HL-60/S4 (cell line): Measurements from ENCODE around the gene NLRC5.
"Not testable (repeated sequence)": the region's sequence is repeated elsewhere in the genome, so short reads cannot be mapped to it uniquely, and the experiment has no call there.

Experiments
- in situ Hi-C: fragments of 300-500 bp; cut with MboI; formaldehyde crosslinking; loops from 2 replicates; pipeline ENCODE4 v1.14.3; 2022; ENCODE audit warnings: low sequenced_read_pairs

The NLRC5 gene

DNA sequence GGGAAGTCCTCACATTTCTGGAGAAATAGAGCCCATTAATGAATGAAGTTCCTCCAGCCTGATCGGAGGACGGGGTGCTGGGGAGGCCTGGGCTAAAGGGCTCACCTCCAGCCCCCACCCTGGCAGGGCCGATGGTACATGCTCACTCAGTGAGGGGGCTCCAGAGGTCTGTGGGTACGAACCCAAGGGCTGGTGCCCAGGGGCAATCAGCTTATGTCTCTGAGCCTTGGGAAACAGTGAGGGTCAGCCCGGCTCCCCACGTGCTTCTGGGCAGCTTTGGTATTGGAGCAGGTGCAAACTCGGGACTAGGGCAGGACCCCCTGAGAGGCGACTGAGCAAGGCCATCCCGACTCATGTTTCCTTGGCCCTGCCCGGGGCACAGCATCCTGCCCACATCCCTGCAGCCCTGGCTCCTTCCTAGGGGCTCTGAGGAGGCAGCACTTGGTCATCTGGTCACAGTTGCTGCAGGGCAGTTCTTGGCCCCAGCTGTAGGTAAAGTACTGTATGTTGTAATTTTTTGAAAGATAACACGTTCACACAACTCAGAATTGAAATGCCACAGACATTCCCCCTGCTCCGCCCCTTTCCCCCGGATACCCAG is 28.6 kb upstream of the NLRC5 start:
- in situ Hi-C loops = loop anchor here (10.0 kb wide), 1 partner anchor 204 kb away; no protein-coding TSS in a partner anchor

DNA sequence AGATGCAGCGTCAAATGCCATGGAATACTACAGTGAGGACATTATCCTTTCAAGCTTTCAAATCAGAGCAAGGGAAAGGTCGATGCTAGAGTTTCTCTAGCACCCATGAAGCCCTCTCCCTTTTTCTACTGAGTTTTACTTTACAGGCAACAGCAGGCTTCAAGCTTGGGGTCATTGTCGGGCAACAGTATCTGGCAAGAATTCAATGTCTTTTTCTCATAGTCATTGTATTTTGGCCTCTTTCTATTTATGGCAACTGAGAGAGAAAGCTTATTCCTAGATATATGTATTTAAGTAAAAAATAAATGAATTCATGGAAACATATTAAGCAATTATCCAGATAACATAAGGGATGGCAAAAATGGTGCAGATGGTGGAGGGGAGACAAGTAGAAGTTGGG is 28.0 kb upstream of the NLRC5 start:
- in situ Hi-C loops = loop anchor here (10.0 kb wide), 1 partner anchor 203 kb away; no protein-coding TSS in a partner anchor

DNA sequence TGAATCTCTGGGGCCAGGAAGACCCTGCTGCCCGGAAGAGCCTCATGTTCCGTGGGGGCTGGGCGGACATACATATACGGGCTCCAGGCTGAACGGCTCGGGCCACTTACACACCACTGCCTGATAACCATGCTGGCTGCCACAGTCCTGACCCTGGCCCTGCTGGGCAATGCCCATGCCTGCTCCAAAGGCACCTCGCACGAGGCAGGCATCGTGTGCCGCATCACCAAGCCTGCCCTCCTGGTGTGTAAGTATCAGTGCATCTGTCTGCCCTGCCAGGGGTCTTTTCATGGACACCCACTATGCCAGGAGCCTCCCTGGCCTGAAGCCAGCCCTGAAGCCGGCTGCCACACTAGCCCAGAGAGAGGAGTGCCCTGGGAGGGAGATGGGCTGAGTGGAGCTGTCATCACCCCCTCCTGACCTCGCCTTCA is 27.5 kb upstream of the NLRC5 start, which contains the start of gene CETP:
CETP (plus strand) TSS at position 100 of the 431 bp plus-strand sequence; CDS start at position 130, 30 bp downstream.
- in situ Hi-C loops = loop anchor here (10.0 kb wide), 1 partner anchor 203 kb away; no protein-coding TSS in a partner anchor

DNA sequence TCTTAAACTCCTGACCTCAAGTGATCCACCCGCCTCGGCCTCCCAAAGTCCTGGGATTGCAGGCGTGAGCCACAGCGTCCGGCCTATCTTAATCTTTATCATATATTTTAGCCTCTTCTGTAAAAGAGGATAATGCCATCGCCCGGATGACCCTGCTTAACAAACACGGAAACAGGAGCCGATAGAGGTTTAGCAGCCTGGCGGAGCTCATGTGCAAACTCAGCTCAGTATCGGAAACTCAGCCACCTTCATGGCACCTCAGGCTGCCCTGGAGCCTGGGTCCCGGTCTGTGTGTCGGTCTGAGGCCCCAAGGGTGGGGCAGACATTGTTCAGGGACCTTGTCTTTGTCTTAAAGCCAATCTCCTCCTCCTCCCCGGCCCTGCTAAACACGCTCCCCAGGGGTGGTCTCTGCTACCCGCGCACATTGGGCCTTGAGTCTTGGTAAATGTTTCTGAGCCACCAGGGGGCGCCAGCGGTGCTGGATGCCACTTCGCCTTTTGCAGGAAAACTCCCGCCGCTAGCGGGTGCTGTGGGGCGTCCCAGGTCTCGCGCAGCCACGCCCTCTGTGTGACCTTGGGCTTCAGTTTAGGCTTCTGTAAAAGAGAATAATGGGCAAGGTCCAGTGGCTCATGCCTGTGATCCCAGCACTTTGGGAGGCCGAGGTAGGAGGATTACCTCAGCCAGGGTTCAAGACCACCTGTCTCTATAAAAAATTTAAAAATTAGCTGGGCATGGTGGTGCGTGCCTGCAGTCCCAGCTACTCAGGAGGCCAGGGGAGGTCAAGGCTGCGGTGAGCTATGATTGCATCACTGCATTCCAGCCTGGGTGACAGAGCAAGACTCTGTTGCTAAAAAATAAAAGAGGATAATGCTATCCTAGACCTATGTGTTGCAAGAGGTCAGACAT is 24.9 kb upstream of the NLRC5 start:
- in situ Hi-C loops = loop anchor here (10.0 kb wide), 1 partner anchor 200 kb away; no protein-coding TSS in a partner anchor

DNA sequence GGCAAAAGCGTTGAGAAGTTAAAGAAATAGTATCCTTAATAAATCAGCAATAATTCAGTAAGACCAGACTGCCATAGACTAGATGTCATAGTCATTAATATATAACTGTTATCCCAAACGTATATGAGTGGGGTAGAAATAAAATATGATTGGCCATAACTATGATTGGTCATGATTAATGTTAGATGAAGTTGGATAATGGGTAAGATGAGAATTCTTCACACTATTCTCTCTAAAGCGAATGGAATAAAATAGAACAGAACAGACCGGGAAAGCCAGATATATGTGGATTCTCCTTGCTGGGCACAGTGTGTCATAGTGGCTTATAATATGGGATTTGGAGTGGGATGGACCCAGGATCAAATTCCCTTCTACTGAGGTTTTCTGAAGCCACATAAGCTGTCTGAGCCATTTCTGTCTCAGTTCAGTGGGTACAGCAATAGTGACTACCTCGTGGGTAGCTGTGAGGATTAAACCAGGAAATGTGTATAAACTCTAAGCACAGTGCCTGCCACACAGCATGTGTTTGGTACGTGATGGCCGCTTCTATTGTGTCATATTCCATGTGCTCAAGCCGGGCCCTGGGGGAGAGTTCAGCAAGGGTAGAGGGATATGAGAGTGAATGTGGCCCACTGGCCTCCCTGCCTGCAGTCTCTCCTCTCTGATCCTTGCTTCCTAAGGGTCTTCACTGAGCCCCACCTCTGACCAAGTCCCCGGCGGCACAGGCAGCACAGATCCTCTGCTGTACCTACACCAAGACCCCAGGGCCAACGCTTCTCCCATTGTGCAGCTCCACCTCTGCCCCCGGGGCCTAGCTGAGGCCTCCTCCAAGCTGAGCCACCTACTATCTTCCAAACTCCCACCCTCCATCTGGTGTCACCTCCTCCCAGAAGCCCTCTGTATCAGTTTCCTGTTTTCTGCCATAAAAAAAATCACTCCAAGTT is 23.9 kb upstream of the NLRC5 start:
- in situ Hi-C loops = loop anchor here (10.0 kb wide), 1 partner anchor 199 kb away; no protein-coding TSS in a partner anchor

DNA sequence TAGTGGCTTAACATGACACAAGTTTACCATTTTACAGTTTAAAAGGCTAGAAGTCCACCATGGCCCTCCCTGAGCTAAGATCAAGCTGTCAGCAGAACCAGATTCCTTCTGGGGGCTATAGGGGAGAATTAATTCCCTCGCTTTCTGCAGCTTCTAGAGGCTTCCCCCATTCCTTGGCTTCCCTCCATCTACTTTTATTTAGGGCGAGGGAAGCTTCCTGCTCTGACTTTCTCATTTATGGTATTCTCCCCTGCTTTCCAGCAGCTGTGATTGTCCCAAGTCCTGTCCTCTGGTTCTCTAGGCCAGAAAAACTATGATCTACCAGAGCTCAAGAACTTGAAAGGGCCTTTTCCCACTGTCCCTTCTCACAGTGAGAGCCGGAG is 23.3 kb upstream of the NLRC5 start:
- in situ Hi-C loops = loop anchor here (10.0 kb wide), 1 partner anchor 199 kb away; no protein-coding TSS in a partner anchor

DNA sequence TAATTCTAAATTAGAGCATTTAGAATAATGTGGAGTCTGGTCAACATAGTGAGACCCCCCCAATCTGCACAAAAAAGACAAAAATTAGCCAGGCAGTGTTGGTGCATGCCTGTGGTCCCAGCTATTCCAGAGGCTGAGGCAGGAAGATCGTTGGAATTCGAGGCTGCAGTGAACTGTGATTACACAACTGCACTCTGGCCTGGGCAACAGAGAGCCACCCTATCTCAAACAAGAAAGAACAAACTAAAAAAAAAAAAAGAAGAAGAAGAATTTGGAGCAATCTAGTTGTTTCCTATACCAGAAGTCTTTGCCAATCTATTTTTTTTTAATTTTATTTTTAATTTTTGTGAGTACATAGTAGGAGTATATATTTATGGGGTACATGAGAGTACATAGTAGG is 21.6 kb upstream of the NLRC5 start:
- in situ Hi-C loops = loop anchor here (10.0 kb wide), 1 partner anchor 197 kb away; no protein-coding TSS in a partner anchor

DNA sequence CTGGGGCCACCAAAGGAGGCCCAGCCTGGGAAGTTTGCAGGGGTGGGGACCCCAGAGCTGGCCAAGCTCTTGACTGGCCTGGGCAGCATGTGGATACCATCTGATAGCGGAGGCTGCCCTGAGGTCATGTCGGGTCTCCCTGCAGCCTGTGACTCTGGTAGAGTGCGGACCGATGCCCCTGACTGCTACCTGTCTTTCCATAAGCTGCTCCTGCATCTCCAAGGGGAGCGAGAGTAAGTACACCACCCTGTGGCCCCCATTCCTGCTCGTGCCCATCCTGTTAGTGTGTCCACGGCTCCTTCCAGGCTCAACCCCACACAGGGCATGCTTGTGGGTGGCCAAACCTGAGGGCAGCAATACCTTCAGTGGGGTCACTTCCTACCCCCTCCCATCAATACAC is 19.6 kb upstream of the NLRC5 start:
- in situ Hi-C loops = loop anchor here (10.0 kb wide), 1 partner anchor 195 kb away; no protein-coding TSS in a partner anchor

DNA sequence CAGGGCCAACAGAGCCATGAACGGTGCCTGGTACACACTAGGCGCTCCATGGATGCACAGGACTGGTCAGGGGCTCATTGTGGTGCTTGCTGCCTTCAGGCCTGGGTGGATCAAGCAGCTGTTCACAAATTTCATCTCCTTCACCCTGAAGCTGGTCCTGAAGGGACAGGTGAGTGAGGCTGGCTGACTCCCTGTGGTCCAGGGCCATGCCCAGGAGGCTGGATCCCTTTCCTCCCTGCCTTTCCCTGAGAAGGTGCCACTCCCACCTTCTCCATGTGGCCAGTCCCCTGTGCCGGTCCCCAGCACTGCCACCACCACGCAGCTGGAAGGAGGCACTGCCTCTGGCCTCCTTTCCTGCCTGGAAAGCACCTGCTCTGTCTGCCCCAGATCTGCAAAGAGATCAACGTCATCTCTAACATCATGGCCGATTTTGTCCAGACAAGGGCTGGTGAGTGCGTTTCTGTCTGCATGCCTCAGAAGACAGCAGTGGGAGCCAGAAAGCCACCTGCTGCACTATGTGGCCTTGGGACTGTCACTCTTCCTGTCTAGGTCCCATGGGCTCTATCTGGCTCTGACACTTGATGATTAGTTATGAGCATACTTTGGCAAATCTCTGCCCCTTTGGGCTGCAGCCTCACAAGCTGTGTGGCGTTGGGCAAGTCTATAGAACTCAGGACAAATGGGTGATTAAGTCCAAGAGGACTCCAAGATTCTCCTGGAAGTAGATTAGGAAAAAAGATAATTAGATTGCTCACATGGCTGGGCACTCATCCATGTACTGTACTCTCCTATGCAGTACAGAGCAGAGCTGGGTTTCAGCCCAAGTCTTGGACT is 18.2 kb upstream of the NLRC5 start:
- in situ Hi-C loops = no loop called here

DNA sequence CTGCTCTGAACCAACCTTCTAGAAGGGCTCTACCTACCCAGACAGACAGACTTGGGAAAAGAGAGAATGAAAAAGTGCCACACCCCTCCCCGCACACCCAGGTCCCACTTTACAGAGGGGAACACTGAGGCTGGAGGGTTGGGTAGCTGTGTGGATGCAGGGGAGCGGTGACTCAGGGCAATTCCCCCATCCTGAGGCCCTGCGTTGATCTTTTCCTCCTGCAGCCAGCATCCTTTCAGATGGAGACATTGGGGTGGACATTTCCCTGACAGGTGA is 17.7 kb upstream of the NLRC5 start:
- in situ Hi-C loops = no loop called here

DNA sequence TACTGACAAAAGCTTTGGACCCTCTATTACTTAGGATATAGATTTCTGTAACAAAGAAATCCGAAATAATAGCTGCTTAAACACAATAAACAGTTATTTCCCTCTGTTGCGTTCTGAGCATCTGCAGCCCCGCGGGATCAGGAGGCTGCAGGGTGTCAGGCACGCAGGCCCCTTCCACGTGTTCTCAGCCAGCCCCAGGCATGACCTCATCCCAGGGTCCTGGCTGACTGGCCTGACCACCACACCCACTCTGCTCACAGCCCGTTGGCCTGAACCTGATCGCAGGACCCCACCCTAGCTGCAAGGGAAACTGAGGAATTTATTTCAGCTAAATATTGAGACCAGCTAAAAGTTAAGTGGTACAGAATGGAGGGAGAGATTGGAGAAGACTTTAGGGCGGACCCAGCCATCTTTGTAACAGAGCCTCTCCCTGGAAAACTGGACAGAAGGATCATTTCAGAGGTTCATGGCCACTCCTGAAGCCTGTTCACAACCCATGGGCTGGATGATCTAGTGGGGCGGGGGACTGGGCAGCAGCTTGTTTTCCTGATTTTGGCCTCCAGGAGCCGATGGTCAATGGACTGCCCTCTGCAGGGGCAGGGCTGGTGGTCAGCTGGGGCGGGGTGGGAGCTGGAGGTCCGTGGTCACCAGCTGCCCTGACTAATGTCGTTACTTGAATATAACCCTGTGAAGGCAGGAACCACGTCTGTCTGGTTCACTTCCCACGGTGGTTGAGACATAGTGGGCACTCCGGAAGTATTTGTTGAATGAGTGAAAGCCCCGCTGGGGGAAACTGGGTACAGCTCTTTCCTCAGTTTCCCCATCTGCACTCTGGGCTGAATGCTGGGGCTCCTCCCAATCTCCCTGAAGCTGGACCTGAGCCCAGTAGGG is 16.7 kb upstream of the NLRC5 start:
- in situ Hi-C loops = no loop called here

DNA sequence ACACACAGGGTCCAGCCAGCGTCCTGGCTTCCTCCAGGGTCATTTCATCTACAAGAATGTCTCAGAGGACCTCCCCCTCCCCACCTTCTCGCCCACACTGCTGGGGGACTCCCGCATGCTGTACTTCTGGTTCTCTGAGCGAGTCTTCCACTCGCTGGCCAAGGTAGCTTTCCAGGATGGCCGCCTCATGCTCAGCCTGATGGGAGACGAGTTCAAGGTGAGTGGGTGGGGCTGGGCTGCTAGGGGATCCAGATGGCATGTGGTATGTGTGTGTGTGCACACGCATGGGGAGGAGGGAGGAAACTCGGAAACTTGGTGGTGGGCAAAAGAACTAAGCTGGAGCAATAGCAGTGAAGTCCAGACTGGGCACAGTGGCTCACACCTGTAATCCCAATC is 16.1 kb upstream of the NLRC5 start:
- in situ Hi-C loops = no loop called here

DNA sequence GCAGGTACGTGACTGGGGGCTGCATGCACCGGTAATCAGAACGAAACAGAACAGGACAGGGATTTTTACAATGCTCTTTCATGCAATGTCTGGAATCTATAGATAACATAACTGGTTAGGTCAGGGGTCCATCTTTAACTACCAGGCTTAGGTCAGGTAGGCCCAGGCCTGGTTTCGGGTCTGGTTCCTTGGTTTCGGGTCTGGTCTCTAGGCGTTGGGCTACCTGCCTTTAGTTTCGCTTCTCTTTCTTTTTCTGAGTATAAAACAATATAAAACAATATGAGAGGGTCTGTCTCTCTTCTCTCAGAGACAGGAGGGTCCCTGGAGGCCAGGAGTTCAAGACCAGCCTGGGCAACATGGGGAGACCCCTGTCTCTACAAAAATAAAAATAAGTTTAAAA is 15.5 kb upstream of the NLRC5 start:
- in situ Hi-C loops = not testable (repeated sequence)

DNA sequence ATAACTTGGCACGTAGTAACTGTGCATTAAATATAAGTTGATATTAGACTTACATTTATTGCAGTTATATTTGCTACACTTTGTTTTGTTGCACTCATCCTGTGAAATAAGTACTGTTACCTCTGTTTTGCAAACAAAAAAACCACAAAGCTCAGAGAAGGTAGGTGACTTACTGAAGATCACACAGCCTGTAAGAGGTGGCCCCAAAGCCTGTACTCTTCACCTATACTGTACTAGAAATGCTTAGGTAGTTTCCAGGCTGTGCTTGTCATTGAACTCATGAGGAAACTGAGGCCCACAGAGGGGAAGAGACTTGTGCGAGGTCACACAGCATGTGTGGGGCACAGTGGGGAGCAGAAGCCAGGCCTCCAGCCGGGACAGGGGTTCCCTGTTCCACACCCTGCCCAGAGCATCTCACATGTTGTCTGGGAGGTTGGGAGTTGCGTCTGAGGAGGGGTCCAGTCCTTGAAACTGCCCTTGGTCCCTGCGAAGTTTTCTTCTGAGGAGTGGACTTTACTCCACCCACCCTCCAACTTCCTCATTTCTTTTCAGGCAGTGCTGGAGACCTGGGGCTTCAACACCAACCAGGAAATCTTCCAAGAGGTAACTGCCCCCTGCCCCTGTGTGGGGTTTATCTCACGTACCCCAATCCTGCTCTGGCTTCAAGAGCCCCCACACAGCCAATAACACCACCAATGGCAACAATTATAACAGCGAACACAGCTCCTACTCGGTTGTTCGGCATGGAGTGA is 14.6 kb upstream of the NLRC5 start:
- in situ Hi-C loops = no loop called here

DNA sequence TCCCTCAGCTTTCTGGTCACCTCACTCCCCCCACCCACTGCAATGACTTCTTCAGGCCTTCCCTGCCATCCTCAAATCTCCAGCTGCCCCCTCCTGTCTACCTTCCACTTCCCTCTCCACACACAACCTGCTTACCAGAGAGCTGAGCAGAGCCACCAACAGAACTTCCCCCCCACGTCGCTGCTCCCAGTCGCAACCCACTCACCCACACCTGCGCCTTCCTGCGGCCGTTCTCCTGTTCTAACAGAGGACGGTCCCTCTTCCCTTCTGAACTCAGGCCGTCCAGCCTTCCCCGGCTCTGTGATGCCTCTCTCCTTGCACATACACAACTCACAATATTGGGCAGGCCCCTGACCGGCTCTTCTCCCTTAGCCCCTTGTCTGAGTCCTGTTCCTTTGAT is 13.6 kb upstream of the NLRC5 start:
- in situ Hi-C loops = no loop called here

DNA sequence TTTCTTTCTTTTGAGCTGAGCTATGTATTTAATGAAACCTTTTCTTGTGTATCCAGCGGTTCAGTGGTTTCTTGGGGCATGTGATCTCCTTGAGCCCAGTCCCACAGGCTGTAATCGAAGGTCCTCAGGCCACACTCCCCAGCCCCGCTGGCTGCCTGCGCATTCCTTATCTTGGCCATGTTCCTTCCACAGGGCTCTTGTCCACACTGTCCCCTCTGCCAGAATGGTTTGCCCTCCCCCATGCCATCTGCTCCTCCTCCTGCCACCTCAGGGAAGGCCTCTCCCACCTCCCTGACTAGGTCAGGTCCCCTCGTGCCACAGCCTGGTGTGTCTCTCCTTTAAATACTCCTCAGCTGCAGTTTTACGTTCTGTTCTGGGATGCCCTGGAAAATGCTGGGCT is 12.1 kb upstream of the NLRC5 start:
- in situ Hi-C loops = no loop called here

DNA sequence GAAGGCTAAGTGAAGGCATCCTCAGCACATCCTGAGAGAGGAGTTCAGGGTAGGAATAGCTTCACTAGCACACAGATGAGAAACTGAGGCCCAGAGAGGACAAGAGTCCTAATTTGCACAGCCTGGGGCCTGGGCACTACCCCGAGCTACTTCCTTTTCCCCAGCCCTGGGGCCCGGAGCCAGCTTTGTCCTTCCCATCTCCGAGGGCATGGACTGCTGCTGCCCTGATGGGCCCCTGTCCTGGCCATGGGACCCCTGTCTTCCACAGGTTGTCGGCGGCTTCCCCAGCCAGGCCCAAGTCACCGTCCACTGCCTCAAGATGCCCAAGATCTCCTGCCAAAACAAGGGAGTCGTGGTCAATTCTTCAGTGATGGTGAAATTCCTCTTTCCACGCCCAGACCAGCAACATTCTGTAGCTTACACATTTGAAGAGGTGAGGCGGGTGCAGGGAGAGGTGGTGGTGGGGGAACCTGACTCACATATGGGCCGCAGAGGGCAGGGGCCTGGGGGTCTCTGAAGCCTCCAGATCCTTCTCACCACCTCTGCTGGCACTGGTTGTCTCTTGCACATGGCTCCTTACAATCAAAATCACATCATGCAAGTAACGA is 11.4 kb upstream of the NLRC5 start:
- in situ Hi-C loops = no loop called here

DNA sequence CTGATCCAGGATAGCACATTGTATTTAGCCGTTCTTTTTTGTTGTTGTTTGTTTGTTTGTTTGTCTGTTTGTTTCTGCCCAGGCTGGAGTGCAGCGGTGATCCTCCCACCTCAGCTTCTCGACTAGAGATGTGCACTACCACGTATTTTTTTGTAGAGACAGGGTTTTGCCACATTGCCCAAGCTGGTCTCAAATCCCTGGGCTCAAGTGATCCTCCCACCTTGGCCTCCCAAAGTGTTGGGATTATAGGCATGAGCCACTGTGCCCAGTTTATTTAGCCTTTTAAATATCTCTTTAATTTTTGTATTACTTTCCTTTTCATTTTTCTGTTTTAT is 9.2 kb upstream of the NLRC5 start:
- in situ Hi-C loops = no loop called here
